HG02840 (cell line): ENCODE results near the gene GAS2L3.
A peak's percentile ranks its signal among the peaks of the same experiment; 100 is the strongest.
"Not testable (repeated sequence)": the region's sequence is repeated elsewhere in the genome, so short reads cannot be mapped to it uniquely, and the experiment has no call there.

Experiments
- ATAC-seq: cut with Tn5 transposase; IDR thresholded peaks from one replicate; pipeline ENCODE4 v1.9.1; 2021; ENCODE audit warnings: mild to moderate bottlenecking, moderate library complexity, moderate number of reproducible peaks; ENCODE audit not compliant: unreplicated experiment, low FRiP score

GAS2L3 gene

GRCh38 chr12:100573292-100574186 is at the start of gene GAS2L3:
Gene GAS2L3 (plus strand): TSS chr12:100573684. CDS start chr12:100594905, 21,221 bp downstream.
- ATAC-seq: peak; percentile 98

- no peak for ATAC-seq
Measured at GRCh38 chr12:100528034-100528433, 45.5 kb upstream of the GAS2L3 start.

- ATAC-seq: no peak
Measured at GRCh38 chr12:100528471-100529127, 44.9 kb upstream of the GAS2L3 start.

GRCh38 chr12:100529756-100530350 is 43.6 kb upstream of the GAS2L3 start:
- no peak for ATAC-seq

- ATAC-seq: no peak
Measured at GRCh38 chr12:100533376-100533775, 40.1 kb upstream of the GAS2L3 start.

GRCh38 chr12:100534625-100535227 is 38.8 kb upstream of the GAS2L3 start:
- no peak for ATAC-seq

- ATAC-seq: no peak
Measured at GRCh38 chr12:100539202-100539601, 34.3 kb upstream of the GAS2L3 start.

GRCh38 chr12:100544165-100544564 is 29.3 kb upstream of the GAS2L3 start:
- no peak for ATAC-seq

GRCh38 chr12:100545092-100545491 is 28.4 kb upstream of the GAS2L3 start:
- ATAC-seq: no peak

- no peak for ATAC-seq
Measured at GRCh38 chr12:100553936-100554335, 19.5 kb upstream of the GAS2L3 start.

GRCh38 chr12:100554608-100555077 is 18.8 kb upstream of the GAS2L3 start:
- no peak for ATAC-seq

- no peak for ATAC-seq
Measured at GRCh38 chr12:100555722-100556121, 17.8 kb upstream of the GAS2L3 start.

- no peak for ATAC-seq
Measured at GRCh38 chr12:100557357-100557756, 16.1 kb upstream of the GAS2L3 start.

- not testable (repeated sequence) for ATAC-seq
Measured at GRCh38 chr12:100559261-100559660, 14.2 kb upstream of the GAS2L3 start.

- no peak for ATAC-seq
Measured at GRCh38 chr12:100564090-100564489, 9.4 kb upstream of the GAS2L3 start.

- no peak for ATAC-seq
Measured at GRCh38 chr12:100564905-100565467, 8.5 kb upstream of the GAS2L3 start.

- no peak for ATAC-seq
Measured at GRCh38 chr12:100565987-100566545, 7.4 kb upstream of the GAS2L3 start.

- peak; percentile 91 for ATAC-seq
Measured at GRCh38 chr12:100566887-100567637, 6.4 kb upstream of the GAS2L3 start.

- ATAC-seq: peak; percentile 37
Measured at GRCh38 chr12:100567945-100568344, 5.5 kb upstream of the GAS2L3 start.
